ENCODE results near the gene AGBL1. TPM values are rescaled to one million over a fixed set of nuclear protein-coding genes. Genes with fewer than 3 reads are reported as not detected.

The AGBL1 gene
- polyA plus RNA-seq, 1 donor (not counting 4 experiments of a cell fraction or from before 2014, with no cell fraction given), result not detected

GRCh38 chr15:86661580-86661979, 581.9 kb downstream of the AGBL1 start:
- no peaks in the 10 kb centered on the region for H3K4me1 ChIP-seq (ENCODE audit: control insufficient read depth, extremely low read depth, insufficient read depth, low read length)
- no peak for DNase-seq (ENCODE audit: low read depth, low spot score)
- no peak overlapping the region for H2AFZ ChIP-seq (ENCODE audit: control insufficient read depth, low read length)
- H3K27me3 ChIP-seq (ENCODE audit: control insufficient read depth, extremely low read depth, insufficient read depth, low read length), result no peaks in the 10 kb centered on the region
- H3K9me3 ChIP-seq (ENCODE audit: control insufficient read depth, low read depth, low read length), result no peaks in the 10 kb centered on the region
- no peak overlapping the region for H3K4me2 ChIP-seq (ENCODE audit: control insufficient read depth, extremely low read depth, insufficient read depth, low read depth, low read length)
- H3K9ac ChIP-seq (ENCODE audit: control insufficient read depth, extremely low read depth, insufficient read depth, low read length), result no peak overlapping the region
- H3K9me1 ChIP-seq (ENCODE audit: control insufficient read depth, extremely low read depth, insufficient read depth, low read length), result no peaks in the 10 kb centered on the region
- dilution Hi-C loops (cut with MboI; ENCODE audit: extremely low pct_ligation_motif_present, low sequenced_read_pairs), result no loop called here
- no peak for FAIRE-seq
- H4K20me1 ChIP-seq (ENCODE audit: control insufficient read depth, extremely low read depth, insufficient read depth, low read length), result no peaks in the 10 kb centered on the region
- H3K36me3 ChIP-seq (ENCODE audit: control insufficient read depth in 2 of 2, extremely low read depth in 1 of 2, insufficient read depth in 2 of 2, low read length in 2 of 2), result no peaks in the 10 kb centered on the region
- H3K27ac ChIP-seq (ENCODE audit: control insufficient read depth, insufficient read depth, low read length), result no peak overlapping the region
- no peak overlapping the region for H3K4me3 ChIP-seq (ENCODE audit: control insufficient read depth in 2 of 3, extremely low read depth in 1 of 3, insufficient read depth in 2 of 3, low read depth in 1 of 3, low read length in 3 of 3)
- no peaks in the 10 kb centered on the region for H3K79me2 ChIP-seq (ENCODE audit: control insufficient read depth, insufficient read depth, low read length)
- TF ChIP-seq CTCF (optimal IDR thresholded peaks at IDR 0.05 in 1 of 3, IDR thresholded peaks at IDR 0.05 in 1 of 3, conservative IDR thresholded peaks at IDR 0.05 in 1 of 3; ENCODE audit: extremely low read depth in 1 of 3, insufficient read depth in 2 of 3, low read length in 3 of 3), result no peak
- no peak for TF ChIP-seq EZH2 (IDR thresholded peaks at IDR 0.05; ENCODE audit: low read length)

GRCh38 chr15:86663304-86663703, 583.6 kb downstream of the AGBL1 start:
- Histone ChIP-seq H3K9ac (ENCODE audit: control insufficient read depth, extremely low read depth, insufficient read depth, low read length) (no peak overlapping the region), H2AFZ (ENCODE audit: control insufficient read depth, low read length) (no peak overlapping the region), H3K4me1 (ENCODE audit: control insufficient read depth, extremely low read depth, insufficient read depth, low read length) (no peaks in the 10 kb centered on the region), H3K36me3 (ENCODE audit: control insufficient read depth in 2 of 2, extremely low read depth in 1 of 2, insufficient read depth in 2 of 2, low read length in 2 of 2) (no peaks in the 10 kb centered on the region), H3K27ac (ENCODE audit: control insufficient read depth, insufficient read depth, low read length) (no peak overlapping the region), H3K9me3 (ENCODE audit: control insufficient read depth, low read depth, low read length) (no peaks in the 10 kb centered on the region), H3K4me3 (ENCODE audit: control insufficient read depth in 2 of 3, extremely low read depth in 1 of 3, insufficient read depth in 2 of 3, low read depth in 1 of 3, low read length in 3 of 3) (no peak overlapping the region), H3K79me2 (ENCODE audit: control insufficient read depth, insufficient read depth, low read length) (no peaks in the 10 kb centered on the region), H3K4me2 (ENCODE audit: control insufficient read depth, extremely low read depth, insufficient read depth, low read depth, low read length) (no peak overlapping the region), H3K9me1 (ENCODE audit: control insufficient read depth, extremely low read depth, insufficient read depth, low read length) (no peaks in the 10 kb centered on the region), H3K27me3 (ENCODE audit: control insufficient read depth, extremely low read depth, insufficient read depth, low read length) (no peaks in the 10 kb centered on the region), H4K20me1 (ENCODE audit: control insufficient read depth, extremely low read depth, insufficient read depth, low read length) (no peaks in the 10 kb centered on the region)
- no peak for TF ChIP-seq CTCF (optimal IDR thresholded peaks at IDR 0.05 in 1 of 3, IDR thresholded peaks at IDR 0.05 in 1 of 3, conservative IDR thresholded peaks at IDR 0.05 in 1 of 3; ENCODE audit: extremely low read depth in 1 of 3, insufficient read depth in 2 of 3, low read length in 3 of 3)
- no peak for TF ChIP-seq EZH2 (IDR thresholded peaks at IDR 0.05; ENCODE audit: low read length)
- DNase-seq (ENCODE audit: low read depth, low spot score) (no peak), FAIRE-seq (no peak)
- dilution Hi-C loops (cut with MboI; ENCODE audit: extremely low pct_ligation_motif_present, low sequenced_read_pairs), result no loop called here
